DOHH2 (cell line): ENCODE measurements around the gene AKAP13.

Experiments
- EZH2phosphoT487 ChIP-seq: fragments of 200-600 bp; sonication (generic); IDR thresholded peaks from 2 replicates; pipeline ENCODE4 v1.6.1; 2017; ENCODE audit warnings: borderline replicate concordance, mild to moderate bottlenecking, antibody characterized with exemption, low read length, moderate library complexity, mixed read lengths
- TF ChIP-seq, protein P1 (sequence below): fragments of 200-600 bp; sonication (generic); IDR thresholded peaks from one replicate; pipeline ENCODE4 v1.5.1; 2014; ENCODE audit warnings: antibody characterized with exemption, mild to moderate bottlenecking, low read depth, low read length; ENCODE audit not compliant: poor library complexity, severe bottlenecking

DNA sequence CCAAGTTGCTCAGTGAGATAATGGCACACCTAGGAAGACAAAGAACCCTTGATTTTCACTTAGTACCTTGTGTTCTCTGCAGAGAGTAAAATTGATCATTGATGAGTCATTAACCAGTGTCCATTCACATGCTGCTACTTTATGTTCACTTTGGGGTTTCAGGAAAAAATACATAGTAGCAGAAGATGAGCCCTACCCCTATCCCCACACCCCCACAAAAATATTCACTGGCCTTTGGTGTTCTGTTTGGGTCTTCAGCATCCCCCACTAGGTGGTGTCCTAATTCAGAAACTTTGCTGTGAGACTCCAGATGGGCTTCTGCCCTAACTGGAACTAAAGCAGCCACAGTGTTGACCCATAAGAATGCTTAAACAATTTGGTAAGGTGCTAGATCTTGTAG lies 235.5 kb downstream of the AKAP13 start:
- TF ChIP-seq, protein P1, sequence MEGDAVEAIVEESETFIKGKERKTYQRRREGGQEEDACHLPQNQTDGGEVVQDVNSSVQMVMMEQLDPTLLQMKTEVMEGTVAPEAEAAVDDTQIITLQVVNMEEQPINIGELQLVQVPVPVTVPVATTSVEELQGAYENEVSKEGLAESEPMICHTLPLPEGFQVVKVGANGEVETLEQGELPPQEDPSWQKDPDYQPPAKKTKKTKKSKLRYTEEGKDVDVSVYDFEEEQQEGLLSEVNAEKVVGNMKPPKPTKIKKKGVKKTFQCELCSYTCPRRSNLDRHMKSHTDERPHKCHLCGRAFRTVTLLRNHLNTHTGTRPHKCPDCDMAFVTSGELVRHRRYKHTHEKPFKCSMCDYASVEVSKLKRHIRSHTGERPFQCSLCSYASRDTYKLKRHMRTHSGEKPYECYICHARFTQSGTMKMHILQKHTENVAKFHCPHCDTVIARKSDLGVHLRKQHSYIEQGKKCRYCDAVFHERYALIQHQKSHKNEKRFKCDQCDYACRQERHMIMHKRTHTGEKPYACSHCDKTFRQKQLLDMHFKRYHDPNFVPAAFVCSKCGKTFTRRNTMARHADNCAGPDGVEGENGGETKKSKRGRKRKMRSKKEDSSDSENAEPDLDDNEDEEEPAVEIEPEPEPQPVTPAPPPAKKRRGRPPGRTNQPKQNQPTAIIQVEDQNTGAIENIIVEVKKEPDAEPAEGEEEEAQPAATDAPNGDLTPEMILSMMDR, result peak; percentile 69
- TF ChIP-seq EZH2phosphoT487, result no peak
